IPS-20b (cell line): ENCODE results near the gene TDP2.
"Not testable (repeated sequence)": the region's sequence is repeated elsewhere in the genome, so short reads cannot be mapped to it uniquely, and the experiment has no call there.

Experiments used
- H3K27ac ChIP-seq: one replicate; pipeline ENCODE4 v1.5.1; 2013; ENCODE audit warnings: low read length
- H3K27me3 ChIP-seq: 2 replicates; pipeline ENCODE4 v1.6.1; 2013; ENCODE audit warnings: mild to moderate bottlenecking, low read length, inconsistent platforms; ENCODE audit not compliant: insufficient read depth
- H3K36me3 ChIP-seq: 2 replicates; pipeline ENCODE4 v1.6.1; 2013; ENCODE audit warnings: low read depth, mild to moderate bottlenecking, inconsistent platforms, low read length, moderate library complexity; ENCODE audit not compliant: insufficient read depth
- H3K4me1 ChIP-seq: 2 replicates; pipeline ENCODE4 v1.6.1; 2013; ENCODE audit warnings: mild to moderate bottlenecking, control low read depth, inconsistent platforms, low read length, moderate library complexity; ENCODE audit not compliant: insufficient read depth
- H3K4me3 ChIP-seq: 2 replicates; pipeline ENCODE4 v1.5.1; 2013; ENCODE audit warnings: mild to moderate bottlenecking, low read length, inconsistent platforms
- H3K9ac ChIP-seq: 2 replicates; pipeline ENCODE4 v1.6.1; 2013; ENCODE audit warnings: low read depth, mild to moderate bottlenecking, inconsistent platforms, low read length, moderate library complexity
- H3K9me3 ChIP-seq: 2 replicates; pipeline ENCODE4 v1.6.1; 2013; ENCODE audit warnings: mild to moderate bottlenecking, low read depth, low read length, inconsistent platforms; ENCODE audit not compliant: insufficient read depth

The TDP2 gene

GRCh38 chr6:24673625-24674024, 6.9 kb upstream of the TDP2 start:
- Histone ChIP-seq H3K4me3 (no peak overlapping the region), H3K9ac (no peak overlapping the region), H3K4me1 (no peaks in the 10 kb centered on the region), H3K36me3 (peaks cover 16% of the 10 kb centered on the region), H3K27me3 (no peaks in the 10 kb centered on the region), H3K9me3 (peaks cover 56% of the 10 kb centered on the region), H3K27ac (no peak overlapping the region)

- Histone ChIP-seq H3K36me3 (peaks cover 16% of the 10 kb centered on the region), H3K4me1 (no peaks in the 10 kb centered on the region; the same call in 1 of the 2 replicates), H3K4me3 (no peak overlapping the region), H3K27ac (no peak overlapping the region), H3K9me3 (peaks cover 59% of the 10 kb centered on the region), H3K27me3 (no peaks in the 10 kb centered on the region), H3K9ac (no peak overlapping the region)
These were observed 6.0 kb upstream of the TDP2 start for GRCh38 chr6:24672620-24673182.

DNA sequence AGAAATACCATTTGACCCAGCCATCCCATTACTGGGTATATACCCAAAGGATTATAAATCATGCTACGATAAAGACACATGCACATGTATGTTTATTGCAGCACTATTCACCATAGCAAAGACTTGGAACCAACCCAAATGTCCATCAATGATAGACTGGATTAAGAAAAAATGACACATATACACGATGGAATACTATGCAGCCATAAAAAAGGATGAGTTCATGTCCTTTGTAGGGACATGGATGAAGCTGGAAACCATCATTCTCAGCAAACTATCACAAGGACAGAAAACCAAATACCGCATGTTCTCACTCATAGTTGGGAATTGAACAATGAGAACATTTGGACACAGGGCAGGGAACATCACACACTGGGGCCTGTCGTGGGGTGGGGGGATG, 4.4 kb upstream of the TDP2 start:
- Histone ChIP-seq H3K9me3 (peaks cover 59% of the 10 kb centered on the region), H3K36me3 (peaks cover 16% of the 10 kb centered on the region)
- not testable (repeated sequence) for H3K4me1 ChIP-seq, H3K27me3 ChIP-seq, H3K4me3 ChIP-seq, H3K9ac ChIP-seq, H3K27ac ChIP-seq

DNA sequence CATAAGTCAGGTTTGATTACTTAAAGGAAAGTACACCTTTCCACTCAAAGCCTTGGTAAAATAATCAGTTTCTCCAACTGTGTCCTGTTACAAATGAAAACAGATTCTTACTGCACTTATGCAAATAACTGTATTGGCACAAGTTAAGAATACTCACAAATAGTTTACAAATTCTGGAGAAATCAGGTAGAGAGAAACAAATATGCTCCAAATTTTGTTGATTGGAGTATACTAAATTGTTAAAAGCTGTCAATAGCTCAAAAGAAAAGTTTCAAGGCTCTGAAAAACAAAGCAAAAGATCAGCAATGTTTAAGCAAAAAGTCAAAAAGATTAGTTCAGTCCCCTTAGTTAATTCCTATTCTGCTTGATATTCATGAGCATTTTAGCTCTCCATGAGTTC, 3.8 kb upstream of the TDP2 start:
- not testable (repeated sequence) for H3K27ac ChIP-seq, H3K4me3 ChIP-seq, H3K9ac ChIP-seq, H3K27me3 ChIP-seq, H3K4me1 ChIP-seq
- Histone ChIP-seq H3K36me3 (peaks cover 17% of the 10 kb centered on the region), H3K9me3 (peaks cover 59% of the 10 kb centered on the region)

GRCh38 chr6:24668997-24669361, 2.3 kb upstream of the TDP2 start:
- H3K27me3 ChIP-seq = no peaks in the 10 kb centered on the region
- H3K36me3 ChIP-seq = peaks cover 32% of the 10 kb centered on the region
- peaks cover 49% of the 10 kb centered on the region for H3K9me3 ChIP-seq
- peaks cover 9% of the 10 kb centered on the region; the same call in 1 of the 2 replicates for H3K4me1 ChIP-seq
- H3K27ac ChIP-seq = no peak overlapping the region
- no peak overlapping the region for H3K4me3 ChIP-seq
- no peak overlapping the region for H3K9ac ChIP-seq

DNA sequence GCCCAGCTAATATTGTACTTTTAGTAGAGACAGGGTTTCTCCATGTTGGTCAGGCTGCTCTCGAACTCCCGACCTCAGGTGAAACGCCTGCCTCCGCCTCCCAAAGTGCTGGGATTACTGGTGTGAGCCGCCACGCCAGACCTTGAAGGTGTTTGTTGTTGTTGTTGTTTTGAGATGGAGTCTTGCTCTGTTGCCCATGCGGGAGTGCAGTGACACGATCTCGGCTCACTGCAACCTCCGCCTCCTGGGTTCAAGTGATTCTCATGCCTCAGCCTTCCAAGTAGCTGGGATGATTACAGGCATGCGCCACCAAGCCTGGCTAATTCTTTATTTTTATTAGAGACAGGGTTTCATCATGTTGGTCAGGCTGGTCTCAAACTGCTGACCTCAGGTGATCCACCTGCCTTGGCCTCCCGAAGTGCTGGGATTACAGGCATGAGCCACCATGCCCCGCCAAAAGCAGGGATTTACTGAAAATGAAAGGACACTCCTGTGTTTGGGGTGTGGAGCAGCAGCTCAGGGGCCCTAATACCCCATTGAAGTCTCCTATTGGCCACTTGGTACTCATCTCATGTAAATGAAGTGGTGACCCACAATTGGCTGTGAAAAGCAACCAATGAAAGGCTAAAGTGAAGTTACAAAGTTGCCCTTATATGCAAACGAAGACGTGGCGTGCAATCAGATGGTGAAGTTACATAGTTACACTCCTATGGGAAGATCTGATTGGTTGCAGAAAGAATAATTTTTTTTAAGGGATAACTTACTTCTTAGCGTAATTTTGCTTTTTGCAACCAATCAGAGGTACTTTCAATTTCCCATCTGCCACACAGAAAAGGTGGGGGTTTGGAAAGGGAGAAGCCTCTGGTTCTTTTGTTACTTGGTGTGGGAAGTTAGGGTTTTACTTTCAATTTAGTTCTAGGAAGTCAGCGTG, 1.6 kb upstream of the TDP2 start:
- H3K27ac ChIP-seq, H3K9ac ChIP-seq, H3K4me1 ChIP-seq, H3K27me3 ChIP-seq: not testable (repeated sequence)
- Histone ChIP-seq H3K36me3 (peaks cover 38% of the 10 kb centered on the region), H3K9me3 (peaks cover 43% of the 10 kb centered on the region), H3K4me3 (peak overlapping the region; percentile 100)

GRCh38 chr6:24667378-24667803, 692 bp upstream of the TDP2 start:
- Histone ChIP-seq H3K27ac (peak overlapping the region; percentile 84), H3K9ac (peak overlapping the region; percentile 98), H3K4me3 (peak overlapping the region; percentile 100), H3K4me1 (peaks cover 9% of the 10 kb centered on the region; the same call in 1 of the 2 replicates), H3K36me3 (peaks cover 48% of the 10 kb centered on the region), H3K9me3 (peaks cover 34% of the 10 kb centered on the region), H3K27me3 (no peaks in the 10 kb centered on the region)

DNA sequence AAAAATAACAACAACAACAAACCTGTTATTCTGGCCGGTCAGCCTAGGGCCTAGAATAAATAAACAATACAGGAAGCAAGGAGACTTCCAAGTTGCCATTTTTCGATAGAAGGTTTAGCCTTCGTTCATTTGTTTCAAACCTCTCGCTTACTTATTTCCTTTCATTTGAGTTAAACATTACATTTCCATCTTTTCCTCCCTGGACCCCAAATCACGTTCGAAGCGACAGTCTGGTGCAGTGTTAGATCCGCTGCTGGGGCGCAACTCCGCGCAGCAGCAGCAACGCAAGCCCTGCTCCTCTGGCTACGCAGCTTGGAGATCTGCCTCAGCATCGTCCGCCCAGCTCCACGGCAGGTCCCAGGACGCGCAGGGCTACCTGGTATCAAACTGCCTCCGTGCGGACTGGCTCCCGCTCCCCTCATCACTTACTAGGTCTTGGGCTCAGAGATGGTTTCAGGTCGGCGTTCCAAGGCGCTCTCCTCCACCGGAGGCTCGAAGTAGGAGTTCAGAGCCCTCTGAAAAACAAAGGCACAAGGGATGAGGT, 530 bp downstream of the TDP2 start:
- peak overlapping the region; percentile 98 for H3K9ac ChIP-seq
- H3K4me3 ChIP-seq = peak overlapping the region; percentile 100
- H3K36me3 ChIP-seq = peaks cover 51% of the 10 kb centered on the region
- H3K9me3 ChIP-seq = peaks cover 27% of the 10 kb centered on the region
- H3K4me1 ChIP-seq = peaks cover 9% of the 10 kb centered on the region; the same call in 1 of the 2 replicates
- H3K27ac ChIP-seq = peak overlapping the region; percentile 96
- H3K27me3 ChIP-seq = no peaks in the 10 kb centered on the region

- Histone ChIP-seq H3K9ac (peak overlapping the region; percentile 98; the same call in 1 of the 2 replicates), H3K4me1 (peaks cover 16% of the 10 kb centered on the region; the same call in 1 of the 2 replicates), H3K4me3 (peak overlapping the region; percentile 100), H3K9me3 (peaks cover 10% of the 10 kb centered on the region; the same call in 1 of the 2 replicates), H3K27ac (no peak overlapping the region), H3K27me3 (no peaks in the 10 kb centered on the region), H3K36me3 (peaks cover 51% of the 10 kb centered on the region)
These were observed 2.4 kb downstream of the TDP2 start for GRCh38 chr6:24664046-24664987.

- Histone ChIP-seq H3K9ac (no peak overlapping the region), H3K9me3 (no peaks in the 10 kb centered on the region), H3K4me3 (no peak overlapping the region), H3K4me1 (peaks cover 19% of the 10 kb centered on the region; the same call in 1 of the 2 replicates), H3K27ac (no peak overlapping the region), H3K36me3 (peaks cover 55% of the 10 kb centered on the region), H3K27me3 (no peaks in the 10 kb centered on the region)
These were observed 3.5 kb downstream of the TDP2 start for GRCh38 chr6:24663189-24663588.

GRCh38 chr6:24662236-24662635, 4.5 kb downstream of the TDP2 start:
- Histone ChIP-seq H3K27me3 (no peaks in the 10 kb centered on the region), H3K27ac (no peak overlapping the region), H3K4me1 (peaks cover 19% of the 10 kb centered on the region; the same call in 1 of the 2 replicates), H3K36me3 (peaks cover 63% of the 10 kb centered on the region), H3K9me3 (no peaks in the 10 kb centered on the region), H3K4me3 (no peak overlapping the region), H3K9ac (no peak overlapping the region)
